GM21423 (cell line): Measurements from ENCODE around the gene NRCAM.
"Not testable (repeated sequence)": the region's sequence is repeated elsewhere in the genome, so short reads cannot be mapped to it uniquely, and the experiment has no call there.

Experiments
- ATAC-seq: cut with Tn5 transposase; IDR thresholded peaks from one replicate; pipeline ENCODE4 v1.9.1; 2021; ENCODE audit warnings: mild to moderate bottlenecking, moderate library complexity; ENCODE audit not compliant: unreplicated experiment

Gene NRCAM

GRCh38 chr7:108404509-108405420, 51.5 kb downstream of the NRCAM start:
- ATAC-seq, result no peak

- no peak for ATAC-seq
These were observed 52.5 kb downstream of the NRCAM start for GRCh38 chr7:108403597-108404217.

GRCh38 chr7:108402865-108403264, 53.4 kb downstream of the NRCAM start:
- ATAC-seq, result no peak

- ATAC-seq, result no peak
These were observed 60.2 kb downstream of the NRCAM start for GRCh38 chr7:108396080-108396479.

- ATAC-seq, result no peak
These were observed 60.8 kb downstream of the NRCAM start for GRCh38 chr7:108395426-108395825.

GRCh38 chr7:108393097-108393496, 63.1 kb downstream of the NRCAM start:
- ATAC-seq, result not testable (repeated sequence)

- ATAC-seq, result not testable (repeated sequence)
These were observed 68.5 kb downstream of the NRCAM start for GRCh38 chr7:108387686-108388085.

GRCh38 chr7:108385834-108386422, 70.3 kb downstream of the NRCAM start:
- ATAC-seq, result no peak

GRCh38 chr7:108384716-108385483, 71.3 kb downstream of the NRCAM start:
- ATAC-seq, result peak; percentile 68

GRCh38 chr7:108382932-108383331, 73.3 kb downstream of the NRCAM start:
- no peak for ATAC-seq

- ATAC-seq, result no peak
These were observed 75.7 kb downstream of the NRCAM start for GRCh38 chr7:108380517-108380916.

GRCh38 chr7:108376206-108376605, 80.0 kb downstream of the NRCAM start:
- ATAC-seq, result no peak

GRCh38 chr7:108375668-108376067, 80.6 kb downstream of the NRCAM start:
- ATAC-seq, result no peak

- ATAC-seq, result no peak
These were observed 81.3 kb downstream of the NRCAM start for GRCh38 chr7:108374899-108375298.

GRCh38 chr7:108372618-108373017, 83.6 kb downstream of the NRCAM start:
- ATAC-seq, result no peak

GRCh38 chr7:108370616-108371015, 85.6 kb downstream of the NRCAM start:
- ATAC-seq, result no peak

- no peak for ATAC-seq
These were observed 87.8 kb downstream of the NRCAM start for GRCh38 chr7:108368466-108368865.

GRCh38 chr7:108367946-108368345, 88.3 kb downstream of the NRCAM start:
- ATAC-seq, result no peak

- ATAC-seq, result no peak
These were observed 88.9 kb downstream of the NRCAM start for GRCh38 chr7:108367314-108367713.

- no peak for ATAC-seq
These were observed 92.6 kb downstream of the NRCAM start for GRCh38 chr7:108363659-108364058.
